ENCODE measurements around the gene FOXO6.

The FOXO6 gene

DNA sequence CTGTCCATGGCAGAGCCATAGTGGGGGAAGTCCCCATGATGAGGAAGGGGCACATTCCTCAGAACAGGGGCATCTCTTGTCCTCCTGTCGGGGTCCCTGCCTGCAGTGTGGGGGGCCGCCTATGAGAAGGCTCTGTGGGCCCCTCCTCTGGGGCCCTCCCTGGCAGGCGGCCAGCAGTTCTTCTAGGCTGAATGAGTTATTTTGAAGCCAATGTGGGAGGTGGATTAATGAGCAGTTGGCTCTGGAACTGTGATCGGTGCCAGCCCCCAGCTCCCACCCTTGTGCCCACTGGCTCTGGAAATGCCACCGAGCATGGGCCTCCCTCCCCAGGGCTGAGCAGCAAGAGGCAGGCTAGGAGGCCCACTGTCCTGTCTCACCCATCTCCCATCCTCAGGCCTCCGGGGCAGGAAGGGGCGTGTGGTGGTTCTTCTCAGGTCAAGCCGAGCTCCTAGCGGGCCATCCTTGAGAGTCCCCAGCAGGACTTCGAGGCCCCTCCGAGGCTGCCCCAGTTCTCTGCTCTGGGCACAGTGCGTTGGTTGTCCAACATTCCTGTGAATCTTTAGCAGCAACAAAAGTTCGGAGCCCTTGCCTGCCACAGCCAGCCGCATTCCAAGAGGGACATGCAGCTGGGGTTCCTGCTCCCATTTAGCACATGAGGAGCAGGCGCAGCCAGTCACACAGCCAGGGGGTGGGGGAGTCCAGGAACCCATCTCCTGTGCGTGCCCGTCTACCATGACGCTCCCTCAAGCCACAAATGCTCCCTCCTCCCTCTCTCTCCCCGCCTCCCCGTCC is 66.1 kb downstream of the FOXO6 start:
- H3K27ac Mint-ChIP-seq (ENCODE audit: low read depth): no peak overlapping the region
- H3K36me3 Mint-ChIP-seq (ENCODE audit: insufficient read depth): no peaks in the 10 kb centered on the region
- ATAC-seq (replicated peaks; ENCODE audit: extremely low read depth, poor library complexity, severe bottlenecking) (no peak), DNase-seq (ENCODE audit: low spot score in 2 of 2) (no peak)
- peaks cover 12% of the 10 kb centered on the region for H3K27me3 Mint-ChIP-seq
- H3K4me1 Mint-ChIP-seq: no peaks in the 10 kb centered on the region
- no peaks in the 10 kb centered on the region for H3K9me3 Mint-ChIP-seq
- no peak overlapping the region for H3K4me3 Mint-ChIP-seq

- Mint-ChIP-seq H3K4me1 (no peaks in the 10 kb centered on the region), H3K4me3 (no peak overlapping the region), H3K27me3 (peaks cover 20% of the 10 kb centered on the region), H3K27ac (ENCODE audit: low read depth) (no peak overlapping the region), H3K9me3 (no peaks in the 10 kb centered on the region), H3K36me3 (ENCODE audit: insufficient read depth) (no peaks in the 10 kb centered on the region)
- DNase-seq (ENCODE audit: low spot score in 2 of 2) (no peak), ATAC-seq (replicated peaks; ENCODE audit: extremely low read depth, poor library complexity, severe bottlenecking) (no peak)
These were observed 66.9 kb downstream of the FOXO6 start for GRCh38 chr1:41427916-41428737.

DNA sequence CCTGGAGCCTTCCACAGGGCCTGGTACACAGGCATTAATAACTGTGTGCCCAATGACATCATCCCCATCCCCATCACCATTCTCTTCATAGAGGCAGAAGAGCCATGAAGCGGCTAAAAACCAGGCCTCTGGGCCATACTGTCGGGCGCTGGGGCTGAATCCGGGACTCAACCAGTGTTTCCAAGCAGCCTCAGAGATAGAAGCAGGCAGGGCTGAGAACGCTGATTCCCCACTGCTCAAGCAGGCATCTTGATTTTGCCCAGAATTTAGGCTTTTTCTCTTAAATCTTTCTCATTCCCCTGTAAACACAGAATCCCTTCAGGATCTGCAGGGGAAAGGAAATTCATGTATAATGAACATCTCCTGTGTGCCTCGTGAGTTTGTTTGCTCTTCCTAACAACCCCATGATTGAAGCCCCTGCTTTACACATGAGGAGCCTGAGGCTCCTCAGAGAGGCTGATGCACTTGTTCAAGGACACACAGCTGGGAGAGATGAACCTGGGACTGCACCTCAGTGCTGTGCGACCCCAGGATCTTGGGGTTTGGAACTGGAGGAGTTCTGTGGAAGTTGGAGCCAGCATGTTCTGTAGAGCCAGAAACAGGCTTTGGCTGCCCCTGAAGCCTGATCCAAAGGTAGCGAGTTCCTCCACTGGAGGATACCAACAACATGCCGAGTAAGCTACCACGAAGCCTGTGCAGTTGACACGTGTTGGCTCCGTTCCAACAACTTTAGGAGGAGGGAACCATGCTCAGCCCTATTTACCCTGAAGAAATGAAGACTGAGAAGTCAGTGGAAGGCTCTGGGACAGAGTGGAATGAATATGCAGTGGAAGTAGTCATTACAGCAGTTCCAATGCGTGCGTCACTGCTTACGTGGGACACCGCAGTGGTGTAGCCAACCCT is 67.8 kb downstream of the FOXO6 start:
- H3K27ac Mint-ChIP-seq (ENCODE audit: low read depth): no peak overlapping the region
- H3K9me3 Mint-ChIP-seq: no peaks in the 10 kb centered on the region
- H3K4me1 Mint-ChIP-seq: no peaks in the 10 kb centered on the region
- DNase-seq (ENCODE audit: low spot score in 2 of 2) (no peak), ATAC-seq (replicated peaks; ENCODE audit: extremely low read depth, poor library complexity, severe bottlenecking) (no peak)
- no peaks in the 10 kb centered on the region for H3K36me3 Mint-ChIP-seq (ENCODE audit: insufficient read depth)
- H3K4me3 Mint-ChIP-seq: no peak overlapping the region
- H3K27me3 Mint-ChIP-seq: peaks cover 29% of the 10 kb centered on the region

DNA sequence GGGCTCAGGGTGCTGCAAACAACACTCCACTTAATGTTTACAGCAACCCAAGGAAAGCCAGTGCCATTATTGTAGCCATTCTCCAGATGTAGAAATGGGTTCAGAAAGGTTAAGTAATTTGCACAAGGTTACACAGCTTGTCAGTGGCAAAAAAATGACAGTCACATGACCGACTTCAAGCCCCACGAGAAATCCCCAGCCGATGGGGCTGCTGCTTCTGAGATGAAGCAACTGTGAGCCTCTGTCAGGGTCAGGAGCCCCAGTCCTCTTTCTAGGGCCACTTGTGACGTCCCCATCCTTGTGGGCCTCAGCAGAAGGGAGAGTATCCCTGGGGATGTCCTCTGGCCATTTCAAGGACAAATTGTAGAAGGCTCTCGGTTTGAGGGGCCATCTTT is 68.4 kb downstream of the FOXO6 start:
- Mint-ChIP-seq H3K36me3 (ENCODE audit: insufficient read depth) (no peaks in the 10 kb centered on the region), H3K4me1 (no peaks in the 10 kb centered on the region), H3K9me3 (no peaks in the 10 kb centered on the region), H3K4me3 (no peak overlapping the region), H3K27ac (ENCODE audit: low read depth) (no peak overlapping the region), H3K27me3 (peaks cover 35% of the 10 kb centered on the region)
- DNase-seq (ENCODE audit: low spot score in 2 of 2) (no peak), ATAC-seq (replicated peaks; ENCODE audit: extremely low read depth, poor library complexity, severe bottlenecking) (no peak)

DNA sequence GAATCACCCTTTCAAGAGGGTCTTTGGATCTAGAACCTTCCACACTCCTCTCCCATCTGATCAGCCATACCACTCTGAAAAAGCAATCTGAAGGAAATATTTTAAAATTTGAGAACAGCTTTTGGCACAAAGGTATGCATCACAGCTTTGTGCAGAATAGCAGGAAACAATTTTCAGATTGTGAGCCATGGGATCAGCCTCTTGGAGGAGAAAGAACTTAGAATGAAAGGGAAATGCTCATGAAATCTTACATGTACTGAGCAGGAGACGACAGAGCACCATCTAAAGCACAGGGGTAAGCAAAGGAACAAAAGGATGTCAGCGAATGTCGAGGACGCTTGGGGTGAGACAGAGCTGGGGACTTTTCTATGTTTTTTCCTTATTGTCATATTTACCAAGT is 68.8 kb downstream of the FOXO6 start:
- no peak for DNase-seq (ENCODE audit: low spot score in 2 of 2)
- H3K4me1 Mint-ChIP-seq: no peaks in the 10 kb centered on the region

DNA sequence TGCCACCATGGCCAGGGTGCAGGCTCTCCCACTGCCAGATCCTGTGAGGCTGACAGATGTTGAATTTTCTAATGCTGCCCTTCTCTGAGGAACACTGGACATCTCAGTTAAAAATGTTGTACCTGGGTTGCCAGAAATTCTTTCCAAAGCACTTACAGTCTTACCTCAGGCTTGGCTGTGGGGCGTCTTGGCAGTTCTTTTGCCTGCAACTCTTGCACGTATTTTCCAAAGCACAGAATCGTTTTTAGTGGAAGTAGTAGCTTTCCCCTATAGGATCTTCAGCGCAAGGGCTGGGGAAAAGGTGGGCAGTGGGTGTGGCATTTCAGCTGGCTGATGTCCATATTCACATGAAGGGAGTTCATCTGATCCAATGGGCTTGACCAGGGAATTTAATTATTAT is 69.3 kb downstream of the FOXO6 start:
- H3K4me1 Mint-ChIP-seq: no peaks in the 10 kb centered on the region
- no peak overlapping the region for H3K4me3 Mint-ChIP-seq

More for the DNA sequence above, 68.8 kb downstream of the FOXO6 start:
- ATAC-seq (replicated peaks; ENCODE audit: extremely low read depth, poor library complexity, severe bottlenecking): no peak
- Mint-ChIP-seq H3K27ac (ENCODE audit: low read depth) (no peak overlapping the region), H3K36me3 (ENCODE audit: insufficient read depth) (no peaks in the 10 kb centered on the region), H3K4me3 (no peak overlapping the region), H3K9me3 (no peaks in the 10 kb centered on the region), H3K27me3 (peaks cover 40% of the 10 kb centered on the region)

GRCh38 chr1:41431490-41432350 is 70.5 kb downstream of the FOXO6 start:
- no peaks in the 10 kb centered on the region for H3K9me3 Mint-ChIP-seq
- peaks cover 56% of the 10 kb centered on the region for H3K27me3 Mint-ChIP-seq
- H3K4me3 Mint-ChIP-seq: no peak overlapping the region
- DNase-seq (ENCODE audit: low spot score in 2 of 2) (no peak), ATAC-seq (replicated peaks; ENCODE audit: extremely low read depth, poor library complexity, severe bottlenecking) (no peak)
- no peaks in the 10 kb centered on the region for H3K36me3 Mint-ChIP-seq (ENCODE audit: insufficient read depth)
- no peaks in the 10 kb centered on the region for H3K4me1 Mint-ChIP-seq
- no peak overlapping the region for H3K27ac Mint-ChIP-seq (ENCODE audit: low read depth)

More for the DNA sequence above, 69.3 kb downstream of the FOXO6 start:
- ATAC-seq (replicated peaks; ENCODE audit: extremely low read depth, poor library complexity, severe bottlenecking) (no peak), DNase-seq (ENCODE audit: low spot score in 2 of 2) (no peak)
- Mint-ChIP-seq H3K27ac (ENCODE audit: low read depth) (no peak overlapping the region), H3K36me3 (ENCODE audit: insufficient read depth) (no peaks in the 10 kb centered on the region), H3K9me3 (no peaks in the 10 kb centered on the region), H3K27me3 (peaks cover 45% of the 10 kb centered on the region)

All from central memory CD8-positive, alpha-beta T cell (primary cell).